PC-9 (cell line): ENCODE measurements around the gene PALD1. TPM values are rescaled to one million over a fixed set of nuclear protein-coding genes. Genes with fewer than 3 reads are reported as not detected.

ENCODE experiments used
- BruUV-seq: library from RNA; stranded (reverse); fragments of 400-500 nt; replicated peaks from 2 replicates; lab custom pipeline; 2021; lab: Mats Ljungman, UMichigan
- CTCF ChIA-PET: fragments of 300-600 bp; sonication (Branson Sonifier 250); formaldehyde crosslinking; loops from one replicate; lab custom pipeline; 2022; ENCODE audit warnings: antibody characterized with exemption; lab: Charles Lee
- POLR2A ChIA-PET: fragments of 300-600 bp; sonication (Branson Sonifier 250); formaldehyde crosslinking; loops from one replicate; lab custom pipeline; 2022; ENCODE audit warnings: antibody characterized with exemption; ENCODE audit not compliant: unreplicated experiment; lab: Charles Lee
- DNase-seq, 2 experiments: peaks; one replicate each; pipeline versions ENCODE4 v3.0.0 to v3.0.0-alpha.2; 2015 to 2022; ENCODE audit warnings: mixed read lengths in 1 of 2
- H2AFZ ChIP-seq: fragments of 200-600 bp; sonication (generic); 2 replicates; pipeline ENCODE4 v1.8.1; 2017; ENCODE audit warnings: antibody characterized with exemption
- H3F3A ChIP-seq: fragments of 200-600 bp; sonication (generic); 2 replicates; pipeline ENCODE4 v1.8.1; 2017; ENCODE audit warnings: antibody characterized with exemption, mild to moderate bottlenecking, low read depth; ENCODE audit not compliant: insufficient read depth
- H3K27ac ChIP-seq: fragments of 200-600 bp; sonication (generic); 2 replicates; pipeline ENCODE4 v1.6.1; 2016; ENCODE audit warnings: mixed run types
- H3K27me3 ChIP-seq: fragments of 200-600 bp; sonication (generic); 2 replicates; pipeline ENCODE4 v1.6.1; 2016; ENCODE audit warnings: low read depth, mixed run types; ENCODE audit not compliant: insufficient read depth
- H3K36me3 ChIP-seq: fragments of 200-600 bp; sonication (generic); 2 replicates; pipeline ENCODE4 v1.6.1; 2016; ENCODE audit warnings: low read depth, mixed run types
- H3K4me1 ChIP-seq: fragments of 200-600 bp; sonication (generic); replicated peaks from 2 replicates; pipeline ENCODE4 v1.6.1; 2016; ENCODE audit warnings: mixed run types; ENCODE audit not compliant: insufficient read depth
- H3K4me2 ChIP-seq: fragments of 200-600 bp; sonication (generic); 2 replicates; pipeline ENCODE4 v1.6.1; 2017; ENCODE audit warnings: mixed run types
- H3K4me3 ChIP-seq: fragments of 200-600 bp; sonication (generic); 2 replicates; pipeline ENCODE4 v1.6.1; 2016; ENCODE audit warnings: mixed run types
- H3K79me2 ChIP-seq: fragments of 200-600 bp; sonication (generic); 2 replicates; pipeline ENCODE4 v1.6.1; 2017; ENCODE audit warnings: low read depth, mixed run types
- H3K9me2 ChIP-seq: fragments of 200-600 bp; sonication (generic); 2 replicates; pipeline ENCODE4 v1.8.1; 2017; ENCODE audit warnings: mild to moderate bottlenecking; ENCODE audit not compliant: insufficient read depth
- H3K9me3 ChIP-seq: fragments of 200-600 bp; sonication (generic); 2 replicates; pipeline ENCODE4 v1.8.1; 2016; ENCODE audit warnings: low read depth; ENCODE audit not compliant: insufficient read depth
- H4K20me1 ChIP-seq: fragments of 200-600 bp; sonication (generic); 2 replicates; pipeline ENCODE4 v1.8.1; 2017; ENCODE audit not compliant: insufficient read depth
- EZH2 ChIP-seq: fragments of 200-600 bp; sonication (generic); IDR thresholded peaks from 2 replicates; pipeline ENCODE4 v1.8.0; 2017; ENCODE audit warnings: antibody characterized with exemption, low read depth
- intact Hi-C: fragments of 100-400 bp; cut with micrococcal nuclease; formaldehyde crosslinking; loops from one replicate; pipeline ENCODE4 v1.10.0; 2022; ENCODE audit not compliant: unreplicated experiment
- total RNA-seq: library from RNA; stranded (reverse); gene quantifications from 2 replicates; pipeline ENCODE4 v1.2.3, GENCODE V29; 2021
- TF ChIP-seq, protein P1 (sequence below): fragments of 200-600 bp; sonication (generic); conservative IDR thresholded peaks from 2 replicates; pipeline ENCODE4 v1.6.1; 2017; ENCODE audit warnings: mixed run types, antibody characterized with exemption, mild to moderate bottlenecking, moderate library complexity

The PALD1 gene
- total RNA-seq, 1 experiment from 2014 or later = 5.2 TPM

DNA sequence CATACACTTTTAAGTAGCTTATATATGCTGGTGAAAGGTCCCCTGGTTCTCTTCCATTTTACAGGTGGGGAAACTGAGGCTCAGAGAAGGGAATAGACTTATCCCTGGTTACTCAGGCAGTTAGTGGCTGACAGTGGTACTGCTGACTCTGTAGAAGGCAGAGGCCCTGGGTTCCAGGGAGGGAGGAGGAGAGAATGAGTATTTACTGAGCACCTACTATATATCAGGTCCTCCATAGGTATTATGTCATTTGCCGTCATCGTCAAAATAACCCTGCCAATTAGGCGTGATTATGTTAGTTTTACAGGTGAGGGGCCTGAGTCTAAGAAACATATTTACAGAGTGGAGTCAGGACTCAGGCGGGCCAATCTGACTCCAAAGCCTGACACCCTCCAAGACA, 13.3 kb upstream of the PALD1 start:
- Histone ChIP-seq H4K20me1 (no peaks in the 10 kb centered on the region), H3K27ac (no peak overlapping the region), H3K9me2 (no peaks in the 10 kb centered on the region), H3K27me3 (peaks cover 21% of the 10 kb centered on the region), H3K4me2 (no peak overlapping the region), H2AFZ (no peak overlapping the region), H3K4me3 (no peak overlapping the region), H3F3A (peaks cover 6% of the 10 kb centered on the region), H3K4me1 (peaks cover 10% of the 10 kb centered on the region; the same call in 1 of the 2 replicates), H3K36me3 (no peaks in the 10 kb centered on the region), H3K9me3 (no peaks in the 10 kb centered on the region), H3K79me2 (no peaks in the 10 kb centered on the region)
- intact Hi-C loops = no loop called here
- no peak for TF ChIP-seq EZH2
- BruUV-seq = no TSS peak
- CTCF ChIA-PET = interaction anchor here (0.7 kb wide), 1 partner anchor 47 kb away, joined by 6 read pairs; no protein-coding TSS in a partner anchor
- POLR2A ChIA-PET = no interaction called here
- no peak for DNase-seq

- H3K27me3 ChIP-seq = peaks cover 21% of the 10 kb centered on the region
- no peak overlapping the region for H3K4me3 ChIP-seq
- H3K79me2 ChIP-seq = no peaks in the 10 kb centered on the region
- H3K9me2 ChIP-seq = no peaks in the 10 kb centered on the region
- intact Hi-C loops = no loop called here
- H2AFZ ChIP-seq = no peak overlapping the region
- ChIA-PET CTCF (interaction anchor here (0.7 kb wide), 1 partner anchor 46 kb away, joined by 6 read pairs; no protein-coding TSS in a partner anchor), POLR2A (no interaction called here)
- no TSS peak for BruUV-seq
- TF ChIP-seq, protein P1, sequence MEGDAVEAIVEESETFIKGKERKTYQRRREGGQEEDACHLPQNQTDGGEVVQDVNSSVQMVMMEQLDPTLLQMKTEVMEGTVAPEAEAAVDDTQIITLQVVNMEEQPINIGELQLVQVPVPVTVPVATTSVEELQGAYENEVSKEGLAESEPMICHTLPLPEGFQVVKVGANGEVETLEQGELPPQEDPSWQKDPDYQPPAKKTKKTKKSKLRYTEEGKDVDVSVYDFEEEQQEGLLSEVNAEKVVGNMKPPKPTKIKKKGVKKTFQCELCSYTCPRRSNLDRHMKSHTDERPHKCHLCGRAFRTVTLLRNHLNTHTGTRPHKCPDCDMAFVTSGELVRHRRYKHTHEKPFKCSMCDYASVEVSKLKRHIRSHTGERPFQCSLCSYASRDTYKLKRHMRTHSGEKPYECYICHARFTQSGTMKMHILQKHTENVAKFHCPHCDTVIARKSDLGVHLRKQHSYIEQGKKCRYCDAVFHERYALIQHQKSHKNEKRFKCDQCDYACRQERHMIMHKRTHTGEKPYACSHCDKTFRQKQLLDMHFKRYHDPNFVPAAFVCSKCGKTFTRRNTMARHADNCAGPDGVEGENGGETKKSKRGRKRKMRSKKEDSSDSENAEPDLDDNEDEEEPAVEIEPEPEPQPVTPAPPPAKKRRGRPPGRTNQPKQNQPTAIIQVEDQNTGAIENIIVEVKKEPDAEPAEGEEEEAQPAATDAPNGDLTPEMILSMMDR = no peak
- TF ChIP-seq EZH2 = no peak
- H3K4me2 ChIP-seq = no peak overlapping the region
- no peak for DNase-seq
- peaks cover 6% of the 10 kb centered on the region for H3F3A ChIP-seq
- no peaks in the 10 kb centered on the region for H4K20me1 ChIP-seq
- no peak overlapping the region for H3K27ac ChIP-seq
- peaks cover 10% of the 10 kb centered on the region; the same call in 1 of the 2 replicates for H3K4me1 ChIP-seq
- no peaks in the 10 kb centered on the region for H3K36me3 ChIP-seq
- no peaks in the 10 kb centered on the region for H3K9me3 ChIP-seq
Observed at GRCh38 chr10:70465832-70466231, 12.7 kb upstream of the PALD1 start.

GRCh38 chr10:70466951-70467350, 11.6 kb upstream of the PALD1 start:
- DNase-seq = no peak
- no peak for TF ChIP-seq EZH2
- TF ChIP-seq, protein P1 = no peak
- Histone ChIP-seq H3K4me3 (no peak overlapping the region), H3K4me2 (no peak overlapping the region), H2AFZ (no peak overlapping the region), H3K9me2 (no peaks in the 10 kb centered on the region), H3F3A (peaks cover 5% of the 10 kb centered on the region), H3K4me1 (peaks cover 10% of the 10 kb centered on the region; the same call in 1 of the 2 replicates), H3K27me3 (peaks cover 21% of the 10 kb centered on the region), H3K9me3 (no peaks in the 10 kb centered on the region), H3K79me2 (no peaks in the 10 kb centered on the region), H3K27ac (no peak overlapping the region), H4K20me1 (no peaks in the 10 kb centered on the region), H3K36me3 (no peaks in the 10 kb centered on the region)
- ChIA-PET CTCF (no interaction called here), POLR2A (no interaction called here)
- no TSS peak for BruUV-seq
- intact Hi-C loops = no loop called here
